GM18867 (cell line): Measurements from ENCODE around the gene IRAK2.
"Not testable (repeated sequence)": the region's sequence is repeated elsewhere in the genome, so short reads cannot be mapped to it uniquely, and the experiment has no call there.

Experiments used
- ATAC-seq: cut with Tn5 transposase; IDR thresholded peaks from one replicate; pipeline ENCODE4 v1.9.1; 2021; ENCODE audit warnings: mild to moderate bottlenecking, moderate library complexity; ENCODE audit not compliant: unreplicated experiment

IRAK2 gene

GRCh38 chr3:10164546-10165393 lies at the start of gene IRAK2:
IRAK2 (plus strand) TSS chr3:10164919; CDS start chr3:10164955, 36 bp downstream.
- ATAC-seq = peak; percentile 87

- peak; percentile 96 for ATAC-seq
Measured at GRCh38 chr3:10115326-10116137, 49.2 kb upstream of the IRAK2 start, which contains the start of gene BRK1. BRK1 (plus strand) TSS chr3:10115675; CDS start chr3:10115702, 27 bp downstream.

GRCh38 chr3:10116138-10116460 lies 48.6 kb upstream of the IRAK2 start:
- peak; percentile 2 for ATAC-seq

GRCh38 chr3:10116928-10117327 lies 47.8 kb upstream of the IRAK2 start:
- no peak for ATAC-seq

- ATAC-seq = no peak
Measured at GRCh38 chr3:10119376-10119775, 45.3 kb upstream of the IRAK2 start.

GRCh38 chr3:10121064-10121463 lies 43.7 kb upstream of the IRAK2 start:
- ATAC-seq = no peak

- no peak for ATAC-seq
Measured at GRCh38 chr3:10122724-10123123, 42.0 kb upstream of the IRAK2 start.

- not testable (repeated sequence) for ATAC-seq
Measured at GRCh38 chr3:10135872-10136271, 28.8 kb upstream of the IRAK2 start.

GRCh38 chr3:10136426-10137005 lies 28.2 kb upstream of the IRAK2 start:
- no peak for ATAC-seq

GRCh38 chr3:10137178-10137577 lies 27.5 kb upstream of the IRAK2 start:
- ATAC-seq = no peak

- ATAC-seq = no peak
Measured at GRCh38 chr3:10140996-10141546, 23.6 kb upstream of the IRAK2 start.

GRCh38 chr3:10142707-10143560 lies 21.8 kb upstream of the IRAK2 start:
- ATAC-seq = no peak

GRCh38 chr3:10145685-10146084 lies 19.0 kb upstream of the IRAK2 start:
- ATAC-seq = no peak

GRCh38 chr3:10149226-10149625 lies 15.5 kb upstream of the IRAK2 start:
- ATAC-seq = no peak

- no peak for ATAC-seq
Measured at GRCh38 chr3:10150987-10151386, 13.7 kb upstream of the IRAK2 start.

GRCh38 chr3:10154335-10155122 lies 10.2 kb upstream of the IRAK2 start:
- no peak for ATAC-seq

- no peak for ATAC-seq
Measured at GRCh38 chr3:10155123-10155472, 9.6 kb upstream of the IRAK2 start.

GRCh38 chr3:10155658-10156057 lies 9.1 kb upstream of the IRAK2 start:
- ATAC-seq = no peak

- ATAC-seq = no peak
Measured at GRCh38 chr3:10157031-10157430, 7.7 kb upstream of the IRAK2 start.

GRCh38 chr3:10158555-10158954 lies 6.2 kb upstream of the IRAK2 start:
- ATAC-seq = not testable (repeated sequence)
